MG63 (cell line): ENCODE data around the gene ARHGEF11. TPM values are rescaled to one million over a fixed set of nuclear protein-coding genes. Genes with fewer than 3 reads are reported as not detected.
A peak's percentile ranks its signal among the peaks of the same experiment; 100 is the strongest.
"Not testable (repeated sequence)": the region's sequence is repeated elsewhere in the genome, so short reads cannot be mapped to it uniquely, and the experiment has no call there.

Experiments used
- DNase-seq: peaks from one replicate; pipeline ENCODE4 v3.0.0-alpha.2; 2020
- H3K27me3 ChIP-seq: fragments of 250-450 bp; sonication (Bioruptor Pico); 2 replicates; pipeline ENCODE4 v1.5.1; 2020; ENCODE audit warnings: mild to moderate bottlenecking, moderate library complexity
- H3K36me3 ChIP-seq: fragments of 250-450 bp; sonication (Bioruptor Pico); 2 replicates; pipeline ENCODE4 v1.5.1; 2020; ENCODE audit warnings: mild to moderate bottlenecking, moderate library complexity
- H3K4me3 ChIP-seq: fragments of 250-450 bp; sonication (Bioruptor Pico); 2 replicates; pipeline ENCODE4 v1.5.1; 2020; ENCODE audit warnings: mild to moderate bottlenecking, moderate library complexity
- H3K9me3 ChIP-seq: fragments of 250-450 bp; sonication (Bioruptor Pico); 2 replicates; pipeline ENCODE4 v1.5.1; 2020; ENCODE audit warnings: mild to moderate bottlenecking, moderate library complexity
- total RNA-seq: library from RNA; depleted of rRNA; stranded (reverse); fragments of >200 nt; shearing (Covaris generic); gene quantifications from 2 replicates; pipeline ENCODE4 v1.2.3, GENCODE V29; 2014; ENCODE audit warnings: low replicate concordance

Gene ARHGEF11
- total RNA-seq, 1 experiment from 2014 or later = 31.2 TPM

- H3K36me3 ChIP-seq = peaks cover 11% of the 10 kb centered on the region; the same call in 1 of the 2 replicates
- DNase-seq = no peak
- peaks cover 9% of the 10 kb centered on the region for H3K27me3 ChIP-seq
- no peaks in the 10 kb centered on the region for H3K9me3 ChIP-seq
- H3K4me3 ChIP-seq = no peak overlapping the region
Measured at GRCh38 chr1:156933136-156933535, 112.4 kb downstream of the ARHGEF11 start.

- no peak for DNase-seq
- Histone ChIP-seq H3K36me3 (peaks cover 9% of the 10 kb centered on the region; the same call in 1 of the 2 replicates), H3K4me3 (no peak overlapping the region)
Measured at GRCh38 chr1:156931974-156932710, 113.4 kb downstream of the ARHGEF11 start.

GRCh38 chr1:156931211-156931952 lies 114.2 kb downstream of the ARHGEF11 start:
- Histone ChIP-seq H3K36me3 (peaks cover 3% of the 10 kb centered on the region; the same call in 1 of the 2 replicates), H3K4me3 (no peak overlapping the region), H3K27me3 (peaks cover 9% of the 10 kb centered on the region), H3K9me3 (no peaks in the 10 kb centered on the region)
- DNase-seq = no peak

More at GRCh38 chr1:156931974-156932710, 113.4 kb downstream of the ARHGEF11 start:
- peaks cover 9% of the 10 kb centered on the region for H3K27me3 ChIP-seq
- H3K9me3 ChIP-seq = no peaks in the 10 kb centered on the region

GRCh38 chr1:156930483-156930882 lies 115.1 kb downstream of the ARHGEF11 start:
- no peak overlapping the region for H3K4me3 ChIP-seq
- peaks cover 3% of the 10 kb centered on the region; the same call in 1 of the 2 replicates for H3K36me3 ChIP-seq
- DNase-seq = no peak
- H3K27me3 ChIP-seq = peaks cover 9% of the 10 kb centered on the region
- H3K9me3 ChIP-seq = no peaks in the 10 kb centered on the region

GRCh38 chr1:156929596-156930238 lies 115.8 kb downstream of the ARHGEF11 start:
- Histone ChIP-seq H3K36me3 (no peaks in the 10 kb centered on the region), H3K9me3 (no peaks in the 10 kb centered on the region), H3K27me3 (peaks cover 9% of the 10 kb centered on the region), H3K4me3 (no peak overlapping the region)
- DNase-seq = no peak

- H3K9me3 ChIP-seq = no peaks in the 10 kb centered on the region
- peak overlapping the region; percentile 44 for H3K4me3 ChIP-seq
- no peaks in the 10 kb centered on the region for H3K36me3 ChIP-seq
- DNase-seq = no peak
- peaks cover 9% of the 10 kb centered on the region for H3K27me3 ChIP-seq
Measured at GRCh38 chr1:156928043-156928602, 117.4 kb downstream of the ARHGEF11 start.

- H3K27me3 ChIP-seq = peaks cover 13% of the 10 kb centered on the region
- H3K9me3 ChIP-seq = no peaks in the 10 kb centered on the region
- H3K36me3 ChIP-seq = no peaks in the 10 kb centered on the region
- H3K4me3 ChIP-seq = peak overlapping the region; percentile 44
- DNase-seq = peak; percentile 78
Measured at GRCh38 chr1:156927215-156928042, 118.1 kb downstream of the ARHGEF11 start.

GRCh38 chr1:156926695-156927094 lies 118.8 kb downstream of the ARHGEF11 start:
- not testable (repeated sequence) for H3K4me3 ChIP-seq, H3K9me3 ChIP-seq, H3K36me3 ChIP-seq
- H3K27me3 ChIP-seq = peaks cover 17% of the 10 kb centered on the region
- DNase-seq = peak; percentile 51

- peak; percentile 53 for DNase-seq
- no peaks in the 10 kb centered on the region for H3K9me3 ChIP-seq
- H3K36me3 ChIP-seq = no peaks in the 10 kb centered on the region
- peaks cover 22% of the 10 kb centered on the region for H3K27me3 ChIP-seq
- no peak overlapping the region for H3K4me3 ChIP-seq
Measured at GRCh38 chr1:156926175-156926574, 119.4 kb downstream of the ARHGEF11 start.

- Histone ChIP-seq H3K4me3 (no peak overlapping the region), H3K27me3 (peaks cover 29% of the 10 kb centered on the region), H3K9me3 (no peaks in the 10 kb centered on the region), H3K36me3 (no peaks in the 10 kb centered on the region)
- no peak for DNase-seq
Measured at GRCh38 chr1:156925154-156926010, 120.2 kb downstream of the ARHGEF11 start.

GRCh38 chr1:156924478-156925153 lies 120.9 kb downstream of the ARHGEF11 start:
- no peak for DNase-seq
- H3K4me3 ChIP-seq = no peak overlapping the region

GRCh38 chr1:156923670-156924477 lies 121.7 kb downstream of the ARHGEF11 start:
- no peaks in the 10 kb centered on the region for H3K36me3 ChIP-seq
- no peak for DNase-seq
- peaks cover 26% of the 10 kb centered on the region for H3K27me3 ChIP-seq
- H3K9me3 ChIP-seq = no peaks in the 10 kb centered on the region
- no peak overlapping the region for H3K4me3 ChIP-seq

More at GRCh38 chr1:156924478-156925153, 120.9 kb downstream of the ARHGEF11 start:
- no peaks in the 10 kb centered on the region for H3K36me3 ChIP-seq
- peaks cover 31% of the 10 kb centered on the region for H3K27me3 ChIP-seq
- H3K9me3 ChIP-seq = no peaks in the 10 kb centered on the region

- no peaks in the 10 kb centered on the region for H3K36me3 ChIP-seq
- peaks cover 3% of the 10 kb centered on the region for H3K9me3 ChIP-seq
- H3K4me3 ChIP-seq = no peak overlapping the region
- H3K27me3 ChIP-seq = peaks cover 22% of the 10 kb centered on the region
- no peak for DNase-seq
Measured at GRCh38 chr1:156922986-156923669, 122.4 kb downstream of the ARHGEF11 start.
